Astrocyte of the cerebellum (primary cell): Measurements from ENCODE around the gene NEURL3.

Source experiments
- DNase-seq: peaks from one replicate; pipeline ENCODE4 v3.0.0-alpha.2; 2011; ENCODE audit warnings: low read depth
- H3K4me3 ChIP-seq: 2 replicates; pipeline ENCODE4 v1.5.1; 2011; ENCODE audit warnings: mild to moderate bottlenecking, low read depth, low read length, moderate library complexity
- CTCF ChIP-seq: IDR thresholded peaks from 2 replicates; pipeline ENCODE4 v1.5.1; 2012; ENCODE audit warnings: low read length, low read depth, moderate library complexity, mild to moderate bottlenecking; ENCODE audit errors: missing control alignments
- in situ Hi-C: cut with HindIII; loops from 2 replicates; pipeline ENCODE4 v1.10.0; 2017; ENCODE audit warnings: low sequenced_read_pairs

NEURL3 gene

GRCh38 chr2:96531366-96531765, 26.2 kb upstream of the NEURL3 start:
- TF ChIP-seq CTCF: no peak
- in situ Hi-C loops: loop anchor here (25.0 kb wide), 1 partner anchor 244 kb away; no protein-coding TSS in a partner anchor
- DNase-seq: no peak
- no peak overlapping the region for H3K4me3 ChIP-seq

- no peak for TF ChIP-seq CTCF
- no peak for DNase-seq
- H3K4me3 ChIP-seq: no peak overlapping the region
- in situ Hi-C loops: loop anchor here (25.0 kb wide), 1 partner anchor 243 kb away; no protein-coding TSS in a partner anchor
These were observed 25.6 kb upstream of the NEURL3 start for GRCh38 chr2:96530474-96531357.

- no peak for DNase-seq
- TF ChIP-seq CTCF: no peak
- H3K4me3 ChIP-seq: no peak overlapping the region
- in situ Hi-C loops: loop anchor here (25.0 kb wide), 1 partner anchor 243 kb away; no protein-coding TSS in a partner anchor
These were observed 24.9 kb upstream of the NEURL3 start for GRCh38 chr2:96530144-96530430.

DNA sequence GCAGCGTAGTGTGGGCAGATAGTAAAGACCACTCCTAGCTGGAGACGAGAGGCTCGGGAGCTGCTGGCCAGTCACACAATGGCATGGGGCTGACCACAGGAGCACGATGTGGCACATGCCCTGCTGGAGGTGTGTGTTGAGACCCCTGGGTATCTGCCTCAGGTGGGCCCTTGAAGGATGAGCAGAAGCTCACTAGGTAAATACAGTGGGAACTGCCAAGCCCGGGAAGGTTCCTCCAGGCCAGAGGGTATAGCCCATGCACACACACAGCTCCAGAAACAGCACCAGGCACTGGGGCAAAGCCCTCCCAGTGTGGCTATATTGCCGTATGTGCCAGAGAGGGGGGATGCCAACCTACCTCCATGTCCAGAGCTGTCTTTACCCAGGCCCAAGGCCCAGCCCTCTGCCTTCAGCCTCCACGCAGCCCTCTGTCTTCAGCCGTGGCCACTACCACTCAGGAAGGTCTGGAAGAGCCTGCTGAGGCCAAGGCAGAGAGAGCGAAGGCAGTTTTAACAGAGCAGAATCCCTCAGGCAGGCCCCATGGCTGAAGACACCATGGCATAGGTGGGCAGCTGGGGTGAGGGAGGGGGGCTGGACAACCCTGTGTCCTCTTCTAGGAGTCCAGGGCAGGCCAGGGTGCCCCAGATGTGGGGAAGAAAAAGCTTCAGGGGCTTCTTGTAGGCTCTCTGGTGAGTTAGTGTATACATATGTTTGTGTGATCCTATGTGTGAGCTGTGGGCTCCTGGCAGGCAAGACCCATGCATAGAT, 24.4 kb upstream of the NEURL3 start:
- in situ Hi-C loops: loop anchor here (10.0 to 25.0 kb wide), 2 partner anchors 125 to 242 kb away; no protein-coding TSS in a partner anchor
- no peak for DNase-seq
- no peak overlapping the region for H3K4me3 ChIP-seq
- no peak for TF ChIP-seq CTCF

DNA sequence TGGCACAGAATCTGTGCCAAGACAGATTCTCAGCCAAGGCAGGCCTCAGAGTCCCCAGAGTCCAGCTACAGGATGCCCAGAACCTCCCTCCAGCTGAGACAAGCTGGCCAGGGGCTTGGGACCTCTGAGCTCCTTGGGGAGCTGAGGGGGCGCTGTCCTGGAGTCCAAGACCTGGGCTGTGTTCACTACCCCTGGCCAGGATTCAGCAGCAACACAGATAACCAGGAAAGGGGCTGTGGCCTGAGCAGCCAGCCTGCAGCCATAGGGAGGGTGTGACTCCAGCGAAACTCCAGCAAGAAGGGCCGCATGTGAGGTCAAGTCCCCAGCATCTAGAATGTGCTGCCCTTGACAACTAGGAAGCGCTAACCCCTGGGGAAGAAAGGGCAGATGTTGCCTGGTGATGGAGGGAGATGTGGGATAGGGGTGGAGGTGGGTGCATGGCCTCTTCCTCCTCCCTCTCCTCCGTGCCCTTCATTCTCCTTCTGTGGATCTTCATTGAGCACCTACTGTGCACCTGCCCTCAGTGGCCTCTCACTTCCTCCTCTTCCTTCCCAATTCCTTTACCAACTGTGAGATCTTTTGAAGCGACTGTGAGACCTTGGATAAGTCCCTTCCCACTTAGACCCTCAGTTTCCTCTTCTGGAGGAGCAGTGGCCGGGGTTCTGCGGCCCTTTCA, 23.7 kb upstream of the NEURL3 start:
- in situ Hi-C loops: loop anchor here (10.0 to 25.0 kb wide), 2 partner anchors 124 to 242 kb away; no protein-coding TSS in a partner anchor
- no peak for DNase-seq
- peak; percentile 5 for TF ChIP-seq CTCF
- H3K4me3 ChIP-seq: no peak overlapping the region

GRCh38 chr2:96528006-96528699, 23.0 kb upstream of the NEURL3 start:
- DNase-seq: no peak
- in situ Hi-C loops: loop anchor here (10.0 to 25.0 kb wide), 2 partner anchors 123 to 241 kb away; no protein-coding TSS in a partner anchor
- TF ChIP-seq CTCF: no peak
- no peak overlapping the region for H3K4me3 ChIP-seq
